Heart left ventricle (tissue), 13 donors: ENCODE results near the gene CERS1.

Source experiments
- POLR2A ChIP-seq, 2 donors: fragments of 450-650 bp; IDR thresholded peaks; one replicate each; pipeline ENCODE4 v1.6.1; 2017; ENCODE audit warnings: antibody characterized with exemption in 2 of 2, mild to moderate bottlenecking in 2 of 2, moderate library complexity in 2 of 2
- TF ChIP-seq, protein P1 (sequence below), 12 donors: fragments of 200-600 bp; sonication (generic) in 4 of 12; IDR thresholded peaks; one replicate each; pipeline versions ENCODE4 v1.5.0 to v1.8.0; 2018 to 2022; ENCODE audit warnings: antibody characterized with exemption in 12 of 12, mild to moderate bottlenecking in 5 of 12
- donor health status: ischemic (EF 13 %, LVEDD 7.1; RV severe dilation, severe dysfunction).
- donor health status: DM: no; HTN: yes; CAD: no.
- donor health status: DM: no; HTN: no; CAD: no.
- donor health status: ischemic (EF 25% LVEDD 6.9; RV normal size, moderate dysfunction).
- donor health status: ischemic (EF 25% LVEDD 5.7; RV mildly dilated, moderate dysfunction).
- donor health status: ischemic (EF 35%, LVEDD 5.7; RV mildly dilated, moderate dysfunction).
- donor health status: nonischemic (EF 11% LVEDD 7.7; RV severe dilation, severe dysfunction).
- donor health status: DM: yes; HTN: yes; CAD: no.
- donor health status: PGD.
- donor health status: ischemic (EF 29% LVEDD 5.4; RV normal size, mild dysfunction).
- donor health status: nonischemic (EF 23%, LVEDD 6.1; RV moderate dilation, normal function).

- TF ChIP-seq, protein P1, sequence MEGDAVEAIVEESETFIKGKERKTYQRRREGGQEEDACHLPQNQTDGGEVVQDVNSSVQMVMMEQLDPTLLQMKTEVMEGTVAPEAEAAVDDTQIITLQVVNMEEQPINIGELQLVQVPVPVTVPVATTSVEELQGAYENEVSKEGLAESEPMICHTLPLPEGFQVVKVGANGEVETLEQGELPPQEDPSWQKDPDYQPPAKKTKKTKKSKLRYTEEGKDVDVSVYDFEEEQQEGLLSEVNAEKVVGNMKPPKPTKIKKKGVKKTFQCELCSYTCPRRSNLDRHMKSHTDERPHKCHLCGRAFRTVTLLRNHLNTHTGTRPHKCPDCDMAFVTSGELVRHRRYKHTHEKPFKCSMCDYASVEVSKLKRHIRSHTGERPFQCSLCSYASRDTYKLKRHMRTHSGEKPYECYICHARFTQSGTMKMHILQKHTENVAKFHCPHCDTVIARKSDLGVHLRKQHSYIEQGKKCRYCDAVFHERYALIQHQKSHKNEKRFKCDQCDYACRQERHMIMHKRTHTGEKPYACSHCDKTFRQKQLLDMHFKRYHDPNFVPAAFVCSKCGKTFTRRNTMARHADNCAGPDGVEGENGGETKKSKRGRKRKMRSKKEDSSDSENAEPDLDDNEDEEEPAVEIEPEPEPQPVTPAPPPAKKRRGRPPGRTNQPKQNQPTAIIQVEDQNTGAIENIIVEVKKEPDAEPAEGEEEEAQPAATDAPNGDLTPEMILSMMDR (IDR thresholded peaks at IDR 0.05): no peak
- TF ChIP-seq POLR2A (IDR thresholded peaks at IDR 0.05): no peak
Observed at GRCh38 chr19:18929311-18929710, 33.4 kb upstream of the CERS1 start.
